NCI-H510A treated with DMSO at 0.1 percent for 48 hours (cell line): ENCODE data around the gene TEX48.

Source experiments
- DNase-seq: peaks from one replicate; lab custom pipeline; 2025; lab: John Stamatoyannopoulos, UW

Gene TEX48

DNA sequence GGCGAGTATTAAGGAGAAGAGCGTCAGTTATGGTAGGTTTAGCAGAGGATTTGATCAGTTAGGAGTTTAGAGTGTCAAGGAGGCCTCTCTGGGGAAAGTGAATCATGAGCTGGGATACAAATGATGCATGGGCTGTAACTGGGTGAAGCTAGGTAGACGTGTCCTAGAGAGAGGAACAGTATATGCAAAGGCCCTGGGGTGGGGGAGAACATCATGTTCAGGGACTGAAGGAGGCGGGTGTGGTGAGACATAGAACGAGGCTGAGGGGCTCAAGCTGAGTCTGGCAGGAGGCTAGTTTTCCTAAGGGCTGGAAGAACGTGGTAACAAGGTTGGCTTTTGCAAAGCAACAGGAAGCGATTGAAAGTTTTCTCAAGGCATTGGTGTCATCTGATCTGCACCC, 60.4 kb downstream of the TEX48 start:
- DNase-seq: no peak

DNA sequence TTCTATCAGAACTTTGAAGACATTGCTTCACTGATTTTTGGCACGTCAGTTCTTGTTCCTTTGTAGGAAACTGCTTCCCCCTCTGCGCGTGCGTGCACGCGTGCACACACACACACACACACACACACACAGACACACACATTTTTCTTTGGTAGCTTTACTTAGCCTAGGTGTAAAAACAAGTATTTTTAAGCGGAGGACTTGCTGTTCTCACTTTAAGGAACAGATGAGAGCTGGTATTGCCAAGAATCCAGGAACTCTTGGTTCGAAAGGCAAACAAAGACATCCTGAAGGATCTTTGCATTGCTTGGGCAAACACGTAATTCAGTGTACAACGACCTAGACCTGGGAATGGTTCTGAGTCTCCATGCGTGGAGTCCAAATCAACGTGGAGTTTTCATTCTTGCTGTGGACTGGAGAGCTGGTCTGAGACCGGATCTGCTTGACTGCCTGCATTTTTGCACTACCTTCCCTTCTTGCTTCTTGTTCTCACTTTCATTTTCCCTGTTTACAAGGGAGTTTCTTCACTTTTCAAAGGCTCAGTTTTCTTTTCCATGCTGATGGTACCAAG, 62.7 kb downstream of the TEX48 start:
- no peak for DNase-seq

DNA sequence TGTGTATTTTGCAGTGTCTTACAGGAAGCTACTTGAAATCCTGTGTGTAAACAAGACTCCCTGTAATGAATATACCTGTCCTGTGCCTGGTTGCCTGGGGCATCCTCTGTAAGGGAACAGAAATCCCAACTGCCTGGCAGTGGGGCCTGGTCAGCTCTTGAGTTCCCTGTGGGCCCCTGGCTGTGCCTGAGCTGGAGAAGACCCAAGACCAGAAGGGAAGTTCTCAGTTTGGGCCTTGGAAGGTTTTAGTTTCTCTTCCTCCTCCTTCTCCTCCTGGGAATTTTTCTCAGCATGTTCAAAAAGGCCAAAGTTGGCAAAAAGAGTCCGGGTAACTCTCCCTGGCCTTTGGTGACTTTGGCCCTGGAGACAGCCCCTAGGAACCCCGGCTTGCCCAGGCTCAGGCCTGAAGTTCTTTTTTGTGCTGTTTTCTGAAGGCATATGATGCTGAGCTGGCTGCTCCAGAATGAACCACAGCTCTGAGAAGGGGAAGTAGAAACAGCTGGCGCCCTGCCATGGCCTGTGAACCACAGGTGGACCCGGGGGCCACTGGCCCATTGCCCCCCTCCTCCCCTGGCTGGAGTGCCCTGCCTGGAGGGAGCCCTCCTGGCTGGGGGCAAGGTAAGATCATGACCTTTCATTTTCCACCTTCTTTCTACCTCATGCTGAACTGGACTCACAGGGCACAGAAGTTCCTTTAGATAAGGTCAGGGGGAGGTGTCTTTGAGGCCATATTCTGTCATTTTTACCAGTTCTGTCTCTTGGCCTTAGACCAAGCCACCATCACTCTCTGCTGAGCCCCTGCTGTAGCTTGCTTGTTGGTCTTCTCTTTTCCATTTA, 65.1 kb downstream of the TEX48 start:
- DNase-seq: peak; percentile 40
